HEK293 (cell line): ENCODE measurements around the gene EARS2.

Experiments
- CTCF ChIA-PET: fragments of 350-600 bp; formaldehyde crosslinking; extraction: SDS; loops from one replicate; lab custom pipeline; 2021; ENCODE audit warnings: antibody characterized with exemption; lab: Yijun Ruan, JAX
- POLR2A ChIA-PET: fragments of 300-600 bp; formaldehyde crosslinking; extraction: SDS; loops from one replicate; lab custom pipeline; 2020; ENCODE audit warnings: antibody characterized with exemption, inconsistent platforms; lab: Yijun Ruan, JAX
- H3K27ac ChIP-seq: fragments of 200-500 bp; sonication (Bioruptor generic); 2 replicates; pipeline ENCODE4 v1.5.1; 2014; ENCODE audit warnings: low read depth, low read length, control low read depth, inconsistent platforms; ENCODE audit errors: extremely low read depth
- H3K36me3 ChIP-seq, 2 experiments: fragments of 200-500 bp in 1 of 2; sonication (Bioruptor generic) in 1 of 2; 1 replicate in 1 of 2; 2 replicates in 1 of 2; pipeline ENCODE4 v1.5.1; 2014 to 2017; ENCODE audit warnings: inconsistent platforms in 2 of 2, low read length in 2 of 2; ENCODE audit not compliant: control insufficient read depth in 2 of 2, insufficient read depth in 1 of 2
- H3K4me1 ChIP-seq: fragments of 200-500 bp; sonication (Bioruptor generic); 2 replicates; pipeline ENCODE4 v1.5.1; 2014; ENCODE audit warnings: mild to moderate bottlenecking, low read length, inconsistent platforms; ENCODE audit not compliant: control insufficient read depth, insufficient read depth
- H3K4me3 ChIP-seq: 2 replicates; pipeline ENCODE4 v1.5.1; 2011; ENCODE audit warnings: low read depth, mild to moderate bottlenecking, control low read depth, low read length, moderate library complexity
- H3K9me3 ChIP-seq: fragments of 200-500 bp; sonication (Bioruptor generic); 2 replicates; pipeline ENCODE4 v1.5.1; 2014; ENCODE audit warnings: low read depth, low read length, inconsistent platforms; ENCODE audit not compliant: control insufficient read depth, insufficient read depth
- KLF9 ChIP-seq: fragments of 450-650 bp; formaldehyde crosslinking; IDR thresholded peaks from 2 replicates; pipeline ENCODE4 v1.5.1; 2016; ENCODE audit warnings: missing biosample characterization, missing genetic modification characterization, low read depth
- PRDM4 ChIP-seq: fragments of 450-650 bp; formaldehyde crosslinking; IDR thresholded peaks from 2 replicates; pipeline ENCODE4 v1.5.1; 2017; ENCODE audit warnings: missing biosample characterization, missing genetic modification characterization
- ZBTB21 ChIP-seq: fragments of 450-650 bp; formaldehyde crosslinking; IDR thresholded peaks from 2 replicates; pipeline ENCODE4 v1.5.1; 2017; ENCODE audit warnings: missing biosample characterization, missing genetic modification characterization
- ZNF146 ChIP-seq: fragments of 450-650 bp; formaldehyde crosslinking; IDR thresholded peaks from 2 replicates; pipeline ENCODE4 v1.5.1; 2016; ENCODE audit warnings: missing biosample characterization, missing genetic modification characterization
- ZNF221 ChIP-seq: fragments of 450-650 bp; formaldehyde crosslinking; IDR thresholded peaks from 2 replicates; pipeline ENCODE4 v1.5.1; 2017; ENCODE audit warnings: missing biosample characterization, missing genetic modification characterization, borderline replicate concordance
- ZNF362 ChIP-seq: fragments of 450-650 bp; formaldehyde crosslinking; IDR thresholded peaks from 2 replicates; pipeline ENCODE4 v1.5.1; 2016; ENCODE audit warnings: missing biosample characterization, missing genetic modification characterization
- ZNF398 ChIP-seq: fragments of 450-650 bp; formaldehyde crosslinking; IDR thresholded peaks from 2 replicates; pipeline ENCODE4 v1.5.1; 2017; ENCODE audit warnings: missing biosample characterization, missing genetic modification characterization
- ZNF423 ChIP-seq: fragments of 450-650 bp; formaldehyde crosslinking; IDR thresholded peaks from 2 replicates; pipeline ENCODE4 v1.5.1; 2016; ENCODE audit warnings: missing biosample characterization, missing genetic modification characterization
- ZNF473 ChIP-seq: fragments of 450-650 bp; formaldehyde crosslinking; IDR thresholded peaks from 2 replicates; pipeline ENCODE4 v1.5.1; 2017; ENCODE audit warnings: missing biosample characterization, missing genetic modification characterization
- ZNF530 ChIP-seq: fragments of 450-650 bp; formaldehyde crosslinking; IDR thresholded peaks from 2 replicates; pipeline ENCODE4 v1.5.1; 2016; ENCODE audit warnings: low read depth, missing biosample characterization, missing genetic modification characterization
- ZNF548 ChIP-seq: fragments of 450-650 bp; formaldehyde crosslinking; IDR thresholded peaks from 2 replicates; pipeline ENCODE4 v1.5.1; 2016; ENCODE audit warnings: missing biosample characterization, missing genetic modification characterization
- ZNF580 ChIP-seq: fragments of 450-650 bp; formaldehyde crosslinking; IDR thresholded peaks from 2 replicates; pipeline ENCODE4 v1.5.1; 2016; ENCODE audit warnings: missing biosample characterization, missing genetic modification characterization
- ZNF621 ChIP-seq: fragments of 450-650 bp; formaldehyde crosslinking; IDR thresholded peaks from 2 replicates; pipeline ENCODE4 v1.5.1; 2017; ENCODE audit warnings: missing biosample characterization, missing genetic modification characterization
- ZNF654 ChIP-seq: fragments of 450-650 bp; formaldehyde crosslinking; IDR thresholded peaks from 2 replicates; pipeline ENCODE4 v1.5.1; 2016; ENCODE audit warnings: low read depth, missing biosample characterization, missing genetic modification characterization
- ZSCAN4 ChIP-seq: fragments of 450-650 bp; formaldehyde crosslinking; IDR thresholded peaks from 2 replicates; pipeline ENCODE4 v1.5.1; 2017; ENCODE audit warnings: missing biosample characterization, missing genetic modification characterization
- TF ChIP-seq, protein P1 (sequence below): fragments of 450-650 bp; formaldehyde crosslinking; IDR thresholded peaks from 2 replicates; pipeline ENCODE4 v1.5.1; 2017; ENCODE audit warnings: missing biosample characterization, missing genetic modification characterization

Gene EARS2

DNA sequence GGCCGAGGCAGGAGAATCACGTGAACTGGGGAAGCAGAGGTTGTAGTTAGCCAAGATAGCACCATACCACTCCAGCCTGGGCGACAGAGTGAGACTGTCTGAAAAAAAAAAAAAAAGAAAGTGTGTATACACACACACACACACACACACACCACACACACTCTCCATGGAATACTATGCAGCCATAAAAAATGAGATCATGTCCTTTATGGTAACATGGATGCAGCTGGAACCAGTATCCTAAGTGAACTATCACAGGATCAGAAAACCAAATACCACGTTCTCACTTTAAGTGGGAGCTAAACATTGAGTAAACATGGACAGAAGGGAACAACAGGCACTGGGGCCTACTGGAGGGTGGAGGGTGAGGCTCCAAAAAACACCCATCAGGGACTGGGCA is 22.2 kb upstream of the EARS2 start (continued):
- TF ChIP-seq PRDM4 (tag by site-specific recombination), result no peak
- TF ChIP-seq ZNF362 (tag by site-specific recombination), result no peak
- no peak for TF ChIP-seq ZNF473
- TF ChIP-seq ZBTB21 (tag by site-specific recombination), result no peak
- no peak for TF ChIP-seq ZNF548 (tag by site-specific recombination)
- no peak for TF ChIP-seq ZNF398 (tag by site-specific recombination)
- no peak for TF ChIP-seq ZNF654
- TF ChIP-seq KLF9 (tag by site-specific recombination), result no peak
- no peak for TF ChIP-seq ZNF530 (tag by site-specific recombination)
- TF ChIP-seq, protein P1, sequence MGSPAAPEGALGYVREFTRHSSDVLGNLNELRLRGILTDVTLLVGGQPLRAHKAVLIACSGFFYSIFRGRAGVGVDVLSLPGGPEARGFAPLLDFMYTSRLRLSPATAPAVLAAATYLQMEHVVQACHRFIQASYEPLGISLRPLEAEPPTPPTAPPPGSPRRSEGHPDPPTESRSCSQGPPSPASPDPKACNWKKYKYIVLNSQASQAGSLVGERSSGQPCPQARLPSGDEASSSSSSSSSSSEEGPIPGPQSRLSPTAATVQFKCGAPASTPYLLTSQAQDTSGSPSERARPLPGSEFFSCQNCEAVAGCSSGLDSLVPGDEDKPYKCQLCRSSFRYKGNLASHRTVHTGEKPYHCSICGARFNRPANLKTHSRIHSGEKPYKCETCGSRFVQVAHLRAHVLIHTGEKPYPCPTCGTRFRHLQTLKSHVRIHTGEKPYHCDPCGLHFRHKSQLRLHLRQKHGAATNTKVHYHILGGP (tag by site-specific recombination), result no peak
- no peak for TF ChIP-seq ZNF423 (tag by site-specific recombination)
- no peak for TF ChIP-seq ZNF621 (tag by site-specific recombination)
- TF ChIP-seq ZNF580, result peak; percentile 89
- peak; percentile 100 for TF ChIP-seq ZNF146

- Histone ChIP-seq H3K9me3 (no peaks in the 10 kb centered on the region), H3K4me3 (no peak overlapping the region), H3K4me1 (no peaks in the 10 kb centered on the region)
- CTCF ChIA-PET, result interaction anchor here (0.8 to 1.2 kb wide), 2 partner anchors 18 to 21 kb away, joined by 4 to 5 read pairs; partner anchors contain the start of genes NDUFAB1 and UBFD1
- TF ChIP-seq ZNF221 (tag by site-specific recombination) (no peak), ZSCAN4 (no peak)
- TF ChIP-seq, all 188 proteins: peak for 0
- Histone ChIP-seq H3K36me3 (peaks cover 6 to 78% of the 10 kb centered on the region in 2 experiments; a peak in 2 of 3 replicates), H3K27ac (no peak overlapping the region)
- POLR2A ChIA-PET, result interaction anchor here (1.9 kb wide), 1 partner anchor 21 kb away, joined by 4 read pairs; the partner anchor contains the start of genes EARS2 and UBFD1
Measured at GRCh38 chr16:23578101-23578830, 21.1 kb upstream of the EARS2 start.
